ENCODE measurements around the gene GFY. TPM values are rescaled to one million over a fixed set of nuclear protein-coding genes. Genes with fewer than 3 reads are reported as not detected.

GFY gene
- total and polyA plus RNA-seq, 9 of the 15 experiments (the other 6 are each of a cell fraction or from before 2014, with no cell fraction given) = 0.06 to 0.40 (median 0.19) TPM; not detected in 3

GRCh38 chr19:49430172-49430677 lies 5.0 kb downstream of the GFY start (continued):
- TF ChIP-seq KLF6 (CRISPR knock-in tag; IDR thresholded peaks at IDR 0.05; ENCODE audit: borderline replicate concordance) = no peak

- 27% methylated on average over 26 of the region's 28 CpGs for WGBS (ENCODE audit: insufficient coverage, low coverage, missing lambda C conversion rate)
- Histone ChIP-seq H3K36me3 (ENCODE audit: control insufficient read depth, insufficient read depth, low read length) (no peaks in the 10 kb centered on the region; the same call in 2 of the 3 replicates), H3K9ac (ENCODE audit: insufficient read depth in 1 of 2, low read depth in 2 of 2, low read length in 2 of 2) (peak overlapping the region; percentile 72 to 94), H3K4me1 (replicated peaks in 1 of 2; ENCODE audit: control insufficient read depth in 2 of 2, insufficient read depth in 2 of 2, low read length in 2 of 2) (peaks cover 35 to 82% of the 10 kb centered on the region in 2 experiments), H3K4me2 (ENCODE audit: insufficient read depth, low read length) (peak overlapping the region; percentile 93), H3K9me1 (ENCODE audit: control insufficient read depth, insufficient read depth, low read length) (no peaks in the 10 kb centered on the region), H3K4me3 (peak overlapping the region; percentile 50), H3K27me3 (ENCODE audit: control insufficient read depth in 2 of 2, insufficient read depth in 2 of 2, low read length in 2 of 2) (no peaks in the 10 kb centered on the region), H4K20me1 (replicated peaks; ENCODE audit: control insufficient read depth, insufficient read depth, low read length) (no peaks in the 10 kb centered on the region), H3K79me2 (ENCODE audit: control insufficient read depth, insufficient read depth, low read length) (peaks cover 9% of the 10 kb centered on the region), H3K27ac (ENCODE audit: extremely low read depth, low read depth, low read length) (peak overlapping the region; percentile 75), H2AFZ (ENCODE audit: low read depth, low read length) (peak overlapping the region; percentile 84), H3K9me3 (replicated peaks; ENCODE audit: control insufficient read depth, insufficient read depth, low read depth, low read length) (no peaks in the 10 kb centered on the region)
- in situ Hi-C loops (cut with MboI) = no loop called here
- TSS peak; percentile 92 for BruUV-seq (replicated peaks)
- FAIRE-seq = peak; percentile 89
- ATAC-seq = peak; percentile 50
- ChIA-PET POLR2A (interaction anchor here (1.0 to 1.6 kb wide), 3 partner anchors 9 to 19 kb away, joined by 4 to 14 read pairs (median 5); partner anchors contain the start of gene SLC17A7), CTCF (ENCODE audit: low intra/inter-chr PET ratio) (interaction anchor here (1.0 kb wide), 1 partner anchor 68 kb away, joined by 3 read pairs; no protein-coding TSS in a partner anchor)
- DNase-seq (ENCODE audit: extremely low read depth in 1 of 4, low spot score in 3 of 4) = peak; percentile 53 to 74 (median 58)
- intact Hi-C loops (cut with micrococcal nuclease) = loop anchor here (2.0 kb wide), 1 partner anchor 38 kb away; no protein-coding TSS in a partner anchor
- no peak for TF ChIP-seq ZBTB12 (CRISPR knock-in tag; IDR thresholded peaks at IDR 0.05)
- TF ChIP-seq HDAC2 (IDR thresholded peaks at IDR 0.05) = 0 out of 2 replicates have a peak, but pooled peaks have one; percentile 22
- TF ChIP-seq SMARCA4 (IDR thresholded peaks at IDR 0.05) = 0 out of 2 replicates have a peak, but pooled peaks have one; percentile 9
- TF ChIP-seq JUN (IDR thresholded peaks at IDR 0.05; ENCODE audit: borderline replicate concordance, low read depth, low read length) = no peak
- no peak for TF ChIP-seq JUN (CRISPR knock-in tag; IDR thresholded peaks at IDR 0.05; ENCODE audit: borderline replicate concordance)
- no peak for TF ChIP-seq PML (IDR thresholded peaks at IDR 0.05; ENCODE audit: low read length)
- TF ChIP-seq CBFB (CRISPR knock-in tag; IDR thresholded peaks at IDR 0.05) = peak; percentile 69; the same call in 1 of the 2 replicates
- TF ChIP-seq SPI1 (IDR thresholded peaks at IDR 0.05; ENCODE audit: borderline replicate concordance, low read depth, low read length) = no peak
- peak in 1 of 2 experiments; percentile 44; a peak in 1 of 4 replicates for TF ChIP-seq SRF (CRISPR knock-in tag; IDR thresholded peaks at IDR 0.05)
- TF ChIP-seq FOXK2 (conservative IDR thresholded peaks at IDR 0.05 in 1 of 2, IDR thresholded peaks at IDR 0.05 in 1 of 2; ENCODE audit: low read depth in 2 of 2) = no peak
- TF ChIP-seq WHSC1 (IDR thresholded peaks at IDR 0.05; ENCODE audit: low read length) = peak; percentile 35
- TF ChIP-seq ATF7 (IDR thresholded peaks at IDR 0.05) = no peak
- TF ChIP-seq MECOM (CRISPR knock-in tag; IDR thresholded peaks at IDR 0.05) = 0 out of 2 replicates have a peak, but pooled peaks have one; percentile 32
- TF ChIP-seq ZBTB49 (CRISPR knock-in tag; IDR thresholded peaks at IDR 0.05; ENCODE audit: borderline replicate concordance) = no peak
Measured at GRCh38 chr19:49430678-49431329, 5.6 kb downstream of the GFY start.
